COR-L47 (cell line): ENCODE results near the gene ADGRB3.
"Not testable (repeated sequence)": the region's sequence is repeated elsewhere in the genome, so short reads cannot be mapped to it uniquely, and the experiment has no call there.

Source experiments
- DNase-seq: peaks from one replicate; lab custom pipeline; 2025; lab: John Stamatoyannopoulos, UW

ADGRB3 gene

DNA sequence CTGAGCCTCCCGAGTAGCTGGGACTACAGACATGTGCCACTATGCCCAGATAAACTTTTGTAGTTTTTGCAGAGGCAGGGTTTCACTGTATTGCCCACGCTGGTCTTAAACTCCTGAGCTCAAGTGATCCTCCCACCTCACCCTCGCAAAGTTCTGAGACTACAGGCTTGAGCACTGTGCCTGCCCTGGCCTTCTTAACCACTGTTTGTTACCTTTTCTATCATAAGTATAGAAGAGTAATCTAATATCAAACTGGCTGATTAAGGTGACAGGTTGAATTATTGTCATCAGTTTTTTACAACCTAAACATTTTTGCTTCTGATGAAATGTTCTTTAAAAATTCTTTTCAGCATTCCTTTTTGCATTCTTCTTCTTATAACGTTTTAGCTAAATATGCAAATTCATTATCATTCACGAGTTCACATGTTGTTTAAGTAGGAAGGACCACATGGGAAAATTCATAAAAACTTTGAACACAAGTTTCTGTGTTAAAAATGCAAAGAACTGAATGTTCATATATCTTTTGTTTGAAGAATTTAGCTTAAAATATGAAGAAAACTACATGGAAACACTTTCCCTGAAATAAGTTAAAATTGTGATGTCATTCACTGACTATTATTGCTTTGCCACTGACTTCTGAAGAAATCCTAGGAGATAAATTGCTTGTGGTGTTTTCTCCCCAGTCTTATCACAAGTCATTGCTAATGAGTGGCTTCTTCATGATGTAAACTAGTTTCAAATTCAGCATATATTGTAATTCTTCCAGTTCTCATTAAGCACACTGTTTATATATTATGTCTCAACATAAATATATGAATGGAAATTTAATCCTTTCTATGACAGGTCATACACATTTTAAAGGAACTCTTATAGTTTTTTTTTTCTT is 106.7 kb downstream of the ADGRB3 start:
- no peak for DNase-seq

DNA sequence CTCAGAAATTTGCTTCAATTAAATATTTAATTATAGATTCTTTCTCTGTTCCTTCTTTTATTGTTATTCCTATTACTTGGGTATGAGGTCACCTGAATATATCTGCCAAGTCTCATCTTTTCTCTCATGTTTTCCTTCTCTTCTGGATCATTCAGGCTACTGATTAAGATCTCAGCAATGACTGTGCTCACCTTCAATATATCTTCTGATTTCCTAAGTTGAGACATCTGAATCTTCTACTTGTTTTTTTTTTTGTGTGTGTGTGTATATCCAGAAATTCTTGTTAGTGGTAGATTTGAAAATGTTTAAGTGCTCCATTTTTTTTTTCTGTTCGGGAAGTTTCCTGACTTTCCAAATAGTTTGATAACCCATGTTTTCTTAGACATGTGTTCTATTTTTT is 108.0 kb downstream of the ADGRB3 start:
- DNase-seq: no peak

DNA sequence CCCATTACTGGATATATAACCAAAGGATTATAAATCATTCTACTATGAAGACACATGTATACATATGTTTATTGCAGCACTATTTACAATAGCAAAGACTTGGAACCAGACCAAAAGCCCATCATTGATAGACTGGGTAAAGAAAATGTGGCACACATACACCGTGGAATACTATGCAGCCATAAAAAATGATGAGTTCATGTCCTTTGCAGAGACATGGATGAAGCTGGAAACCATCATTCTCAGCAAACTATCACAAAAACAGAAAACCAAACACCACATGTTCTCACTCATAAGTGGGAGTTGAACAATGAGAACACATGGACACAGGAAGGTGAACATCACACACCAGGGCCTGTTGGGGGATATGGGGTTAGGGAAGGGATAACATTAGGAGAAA is 109.3 kb downstream of the ADGRB3 start:
- not testable (repeated sequence) for DNase-seq

DNA sequence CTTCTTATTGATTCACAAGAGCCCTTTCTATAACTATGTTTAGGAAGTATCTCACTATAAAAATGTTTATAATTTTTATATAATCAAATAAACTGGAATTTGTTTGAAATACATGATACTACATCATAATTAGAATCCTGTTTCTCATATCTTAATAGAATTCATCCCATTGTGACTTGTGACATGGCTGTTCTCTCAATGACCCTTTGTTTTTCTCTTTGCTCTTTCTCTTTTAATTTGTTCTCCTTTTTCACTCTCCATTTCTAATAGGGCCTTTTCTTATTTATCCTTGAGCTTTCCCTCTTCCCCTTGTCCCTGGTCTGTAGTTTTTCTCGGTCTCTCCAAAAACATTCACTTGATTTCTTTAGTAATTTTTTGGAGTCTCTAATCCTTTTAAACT is 111.3 kb downstream of the ADGRB3 start:
- DNase-seq: no peak

DNA sequence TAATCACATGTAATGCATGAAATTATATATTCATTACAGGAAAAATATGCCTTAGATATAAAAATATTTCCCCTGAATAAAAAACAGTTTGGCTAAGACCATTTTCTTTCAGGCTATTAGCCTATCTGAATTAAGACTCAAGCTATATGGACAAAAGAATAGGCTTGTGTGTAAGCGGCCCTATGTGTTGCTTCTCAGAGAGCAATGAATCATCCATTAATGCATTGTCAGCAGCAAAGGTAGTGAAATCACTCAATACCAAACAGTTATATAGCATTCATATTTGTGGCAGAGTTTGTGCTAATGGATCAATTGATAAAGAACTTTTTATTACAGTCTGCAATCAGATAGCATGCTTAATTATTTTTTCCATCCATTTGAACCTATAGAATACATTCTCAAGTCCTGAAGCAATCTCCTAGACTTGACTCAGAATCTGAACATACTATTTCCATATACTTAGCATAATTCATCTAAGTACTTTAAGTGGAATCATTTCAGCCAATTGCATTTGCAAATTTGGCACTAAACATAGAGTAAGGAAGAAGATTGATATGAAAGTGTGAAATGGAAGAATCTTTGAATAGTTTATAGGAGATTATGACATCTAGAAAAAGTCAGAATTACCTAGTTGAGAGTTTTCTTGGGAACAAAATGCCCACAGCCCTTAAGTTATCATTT is 112.2 kb downstream of the ADGRB3 start:
- no peak for DNase-seq

DNA sequence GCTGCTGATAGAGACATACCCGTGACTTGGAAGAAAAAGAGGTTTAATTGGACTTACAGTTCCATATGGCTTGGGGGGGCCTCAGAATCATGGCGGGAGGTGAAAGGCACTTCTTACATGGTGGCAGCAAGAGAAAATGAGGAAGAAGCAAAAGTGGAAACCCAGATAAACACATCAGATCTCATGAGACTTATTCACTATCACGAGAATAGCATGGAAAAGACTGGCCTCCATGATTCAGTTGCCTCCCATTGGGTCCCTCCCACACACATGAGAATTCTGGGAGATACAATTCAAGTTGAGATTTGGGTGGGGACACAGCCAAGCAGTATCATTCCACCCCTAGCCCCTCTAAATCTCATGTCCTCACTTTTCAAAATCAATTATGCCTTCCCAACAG is 112.8 kb downstream of the ADGRB3 start:
- not testable (repeated sequence) for DNase-seq

DNA sequence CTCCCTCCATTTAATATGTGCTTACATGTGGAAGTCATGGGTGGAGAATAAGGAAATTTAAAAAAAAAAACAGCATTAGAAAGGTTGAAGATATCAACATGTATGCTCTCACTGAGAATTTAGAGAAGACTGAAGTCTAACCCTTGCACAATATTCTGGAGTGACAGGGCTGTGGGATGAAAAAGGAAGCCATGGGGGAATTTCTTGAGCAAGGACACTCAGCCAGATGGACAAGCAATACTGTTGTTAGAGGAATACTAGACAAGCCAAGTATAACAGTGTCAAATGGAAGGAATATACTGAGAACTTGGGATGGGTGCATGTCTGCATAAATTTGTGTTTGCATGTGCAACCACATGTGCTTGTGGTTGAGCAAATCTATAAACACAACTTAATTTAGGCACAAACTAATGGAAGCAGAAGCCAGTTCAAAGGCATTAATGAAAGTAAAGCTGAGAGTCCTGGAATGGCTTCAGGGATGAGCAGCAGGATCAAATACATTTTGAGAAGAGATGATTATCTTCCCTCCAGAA is 119.7 kb downstream of the ADGRB3 start:
- no peak for DNase-seq

DNA sequence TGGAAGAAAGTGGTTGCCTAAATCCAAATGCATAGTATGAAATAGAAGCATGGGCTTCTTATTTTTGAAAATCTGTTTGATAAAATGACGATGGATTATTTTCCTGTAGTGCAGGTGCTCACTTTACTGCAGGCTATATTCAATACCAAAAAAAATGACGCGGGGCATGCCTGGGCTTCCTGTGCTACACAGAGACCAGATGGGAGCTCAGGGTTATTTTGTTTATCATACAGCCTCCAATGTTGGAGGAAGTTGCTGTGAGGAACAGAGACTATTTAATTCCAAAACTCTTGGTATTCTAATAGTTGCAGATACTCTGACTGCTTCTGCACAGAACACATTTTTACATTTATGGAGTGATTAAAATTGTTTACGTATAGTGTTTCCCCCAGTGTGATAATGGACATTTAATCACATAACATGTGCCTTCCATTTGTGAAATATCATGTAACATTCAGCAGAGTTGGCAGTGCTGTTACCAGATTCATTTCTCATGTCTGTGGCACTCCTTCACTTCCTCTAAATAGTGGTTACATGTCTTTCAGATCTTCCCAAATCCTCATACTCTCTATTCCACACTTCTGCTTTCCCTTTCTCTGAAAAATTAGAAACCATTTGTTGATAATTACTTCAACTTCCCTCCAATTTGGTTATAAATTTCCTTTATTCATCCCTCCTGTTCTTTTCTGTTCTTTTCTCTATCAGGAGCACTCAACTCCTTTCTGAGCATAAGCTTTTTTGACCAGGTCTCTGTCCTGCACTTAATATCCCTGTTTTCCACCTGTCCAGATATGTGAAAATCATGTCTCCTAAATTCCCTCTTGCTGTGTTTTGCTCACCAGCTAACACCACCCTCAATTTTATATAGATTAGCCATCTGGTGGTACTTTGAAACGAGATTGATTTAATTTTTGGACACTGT is 121.6 kb downstream of the ADGRB3 start:
- DNase-seq: no peak

DNA sequence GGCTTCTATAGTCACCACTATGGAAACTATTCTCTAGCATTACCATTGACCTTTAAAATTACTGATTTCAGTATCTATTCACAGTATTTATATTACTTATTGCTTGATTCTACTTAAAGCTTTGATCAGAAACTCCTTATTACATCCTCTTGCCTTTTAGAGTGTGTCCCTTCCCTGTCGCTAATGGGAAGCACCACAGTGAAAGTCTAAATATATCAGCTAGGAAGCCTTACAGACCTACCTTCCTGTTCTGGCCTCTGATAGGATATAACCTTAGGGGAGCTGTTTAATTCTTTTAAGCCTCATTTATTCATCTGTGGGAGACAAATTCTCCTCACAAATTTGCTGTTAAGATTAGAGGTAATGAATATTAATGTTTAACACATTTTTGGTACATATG is 122.7 kb downstream of the ADGRB3 start:
- no peak for DNase-seq

DNA sequence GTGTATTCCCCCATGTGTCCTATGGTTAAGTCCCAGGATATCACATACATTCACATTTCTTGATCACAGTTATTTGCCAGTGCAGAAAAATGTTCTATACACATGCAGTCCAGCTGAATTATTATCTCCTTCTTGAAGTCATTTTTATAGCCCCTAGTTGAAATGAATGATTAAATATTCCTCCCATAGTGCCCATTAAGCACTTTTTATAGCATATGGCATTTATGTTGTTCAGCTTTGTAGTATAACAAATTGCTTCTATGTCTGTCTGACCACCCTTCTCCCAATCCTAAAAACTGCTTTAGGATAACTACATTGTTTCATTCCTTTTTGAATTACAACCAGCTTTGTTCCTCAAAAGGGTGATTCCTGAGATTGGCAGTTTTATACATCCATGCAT is 123.5 kb downstream of the ADGRB3 start:
- DNase-seq: no peak

DNA sequence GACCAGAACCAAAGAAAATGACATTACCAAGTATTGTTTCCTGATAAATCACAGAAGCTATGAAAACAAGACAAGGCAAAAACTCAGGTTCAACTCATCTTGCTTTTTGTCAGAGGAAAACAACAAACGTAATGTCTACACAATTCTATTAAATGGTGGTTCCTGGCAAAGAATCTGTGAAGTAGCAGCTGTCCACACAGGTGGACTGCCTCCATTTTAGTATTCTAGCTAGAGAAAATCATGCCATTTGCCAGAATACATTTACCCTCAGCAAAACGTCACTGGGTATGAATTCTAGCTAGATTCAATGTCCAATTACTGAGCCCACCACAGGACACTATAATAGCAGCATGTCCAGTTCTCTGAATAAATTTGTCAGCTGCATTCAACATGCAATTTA is 125.4 kb downstream of the ADGRB3 start:
- no peak for DNase-seq

DNA sequence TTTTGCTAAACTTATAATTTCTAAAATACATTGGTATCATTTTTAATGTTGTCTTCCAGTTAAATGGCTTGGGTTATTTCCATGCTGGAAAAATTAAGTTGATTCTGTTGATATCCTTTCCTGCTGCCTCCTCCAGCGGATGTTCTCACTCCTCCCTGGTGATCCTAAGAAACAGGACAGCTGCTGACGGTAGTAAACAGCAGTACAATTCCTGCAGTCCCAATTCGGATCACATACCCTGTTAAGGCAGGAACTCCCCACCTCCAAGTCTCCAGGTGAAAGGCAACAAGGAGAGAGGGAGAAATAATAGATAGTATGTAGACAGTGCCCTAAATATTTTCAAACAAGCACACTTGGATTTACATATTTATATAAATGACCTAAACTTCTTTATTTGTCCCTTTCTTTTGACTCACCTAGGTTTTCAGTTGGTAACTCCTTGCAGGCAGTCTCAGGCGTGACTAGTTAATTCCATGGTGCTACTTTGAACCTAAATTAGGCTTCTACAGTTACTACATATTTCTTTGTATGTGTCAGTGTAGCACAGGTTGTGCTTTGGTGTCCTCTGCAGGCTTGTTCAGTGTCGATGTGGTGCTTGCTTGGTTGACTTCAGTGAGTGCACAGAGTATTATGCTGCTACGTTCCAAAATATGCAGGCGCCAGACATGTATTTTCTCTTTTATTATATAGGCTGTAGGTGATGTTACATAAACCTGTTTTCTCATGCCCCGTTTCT is 126.0 kb downstream of the ADGRB3 start:
- no peak for DNase-seq

DNA sequence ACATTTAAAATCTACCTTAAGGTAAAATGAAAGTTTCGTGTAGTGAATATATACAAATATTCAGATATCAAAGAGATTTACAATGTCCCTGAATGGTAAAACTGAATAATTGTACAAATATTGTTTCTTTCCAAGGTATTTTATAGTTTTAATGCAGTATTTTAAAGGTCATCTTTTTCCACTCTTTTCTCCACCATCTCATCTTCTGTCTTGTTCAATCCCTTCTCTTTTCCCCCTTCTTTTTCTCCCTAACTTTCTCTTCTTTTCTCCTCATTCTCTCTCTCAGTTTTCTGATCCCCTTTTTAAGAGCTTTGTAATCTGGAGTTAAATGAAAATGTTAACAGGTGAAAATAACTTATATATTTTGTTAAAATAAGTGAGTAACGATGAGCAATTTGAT is 126.9 kb downstream of the ADGRB3 start:
- no peak for DNase-seq

DNA sequence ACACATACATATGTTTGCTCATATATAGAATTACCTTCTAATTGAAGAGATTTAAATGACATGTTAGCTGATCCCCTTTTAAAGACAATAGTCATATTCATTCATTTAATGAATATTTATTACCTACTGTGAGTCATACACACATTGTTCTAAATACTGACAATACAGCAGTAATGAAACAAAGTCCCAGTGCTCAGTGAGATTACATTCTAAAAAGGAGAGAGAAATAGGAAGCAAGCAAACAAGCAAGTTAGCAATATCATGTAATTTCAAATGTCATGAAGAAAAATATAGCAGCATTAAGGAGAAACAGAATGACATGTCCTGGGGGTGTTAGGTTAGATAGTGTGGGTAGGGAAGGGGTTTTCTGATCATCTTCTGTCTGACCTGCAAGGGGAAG is 136.3 kb downstream of the ADGRB3 start:
- no peak for DNase-seq

DNA sequence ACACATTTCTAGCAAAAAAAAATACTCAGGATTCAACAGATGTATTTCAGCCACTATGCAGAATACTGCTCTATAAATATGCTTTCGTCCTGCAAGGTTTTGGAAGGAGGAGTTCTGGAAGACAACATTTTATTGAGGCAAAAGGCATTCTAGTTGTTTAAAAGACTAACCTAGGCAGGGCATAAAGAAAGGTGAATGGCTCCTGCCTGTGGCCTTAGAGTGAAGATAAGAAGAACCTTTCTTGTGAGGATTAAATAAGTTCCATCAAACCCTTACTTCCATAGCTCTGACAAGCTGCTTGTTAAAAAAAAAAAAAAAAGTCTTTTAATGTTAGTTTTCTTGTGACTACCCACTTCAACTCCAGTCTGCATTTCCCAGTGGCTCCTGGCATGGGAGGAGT is 139.8 kb downstream of the ADGRB3 start:
- DNase-seq: no peak

DNA sequence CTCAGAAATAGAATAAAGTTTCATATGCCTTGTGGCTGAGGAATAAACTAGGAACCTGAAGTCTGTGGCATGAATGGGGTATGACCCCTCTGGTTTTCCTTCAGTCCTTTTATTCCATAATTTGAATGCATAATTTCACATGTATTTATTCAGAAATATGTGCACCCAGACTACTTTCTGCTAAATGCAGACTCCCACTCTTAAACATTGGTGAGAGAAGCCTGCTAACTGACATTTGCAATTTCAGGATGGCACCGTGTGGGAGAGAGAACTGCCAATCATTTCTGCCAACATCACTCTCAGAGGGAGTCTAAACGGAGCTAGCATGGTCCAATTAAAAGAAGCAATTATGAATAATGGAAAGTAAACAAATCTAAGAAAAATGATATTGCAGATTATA is 141.3 kb downstream of the ADGRB3 start:
- DNase-seq: peak; percentile 53

DNA sequence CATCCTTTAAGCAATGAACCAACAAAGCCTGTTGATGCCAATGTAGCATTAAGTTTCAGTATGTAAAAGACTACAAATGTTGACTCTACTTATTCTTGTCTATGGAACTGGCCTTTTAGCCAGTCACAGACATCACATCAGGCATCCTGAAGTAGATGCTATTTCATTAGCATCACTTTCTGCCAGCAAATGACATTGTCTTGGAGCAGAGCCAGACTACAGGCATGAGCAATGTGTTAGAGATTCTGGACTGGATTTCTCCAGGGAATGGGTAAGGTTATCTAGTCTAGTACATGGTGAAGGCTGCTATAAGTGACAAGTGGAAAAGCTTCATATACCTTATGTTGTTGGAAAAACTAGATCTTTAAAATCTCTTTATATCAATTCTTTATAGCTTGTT is 142.9 kb downstream of the ADGRB3 start:
- peak; percentile 83 for DNase-seq

DNA sequence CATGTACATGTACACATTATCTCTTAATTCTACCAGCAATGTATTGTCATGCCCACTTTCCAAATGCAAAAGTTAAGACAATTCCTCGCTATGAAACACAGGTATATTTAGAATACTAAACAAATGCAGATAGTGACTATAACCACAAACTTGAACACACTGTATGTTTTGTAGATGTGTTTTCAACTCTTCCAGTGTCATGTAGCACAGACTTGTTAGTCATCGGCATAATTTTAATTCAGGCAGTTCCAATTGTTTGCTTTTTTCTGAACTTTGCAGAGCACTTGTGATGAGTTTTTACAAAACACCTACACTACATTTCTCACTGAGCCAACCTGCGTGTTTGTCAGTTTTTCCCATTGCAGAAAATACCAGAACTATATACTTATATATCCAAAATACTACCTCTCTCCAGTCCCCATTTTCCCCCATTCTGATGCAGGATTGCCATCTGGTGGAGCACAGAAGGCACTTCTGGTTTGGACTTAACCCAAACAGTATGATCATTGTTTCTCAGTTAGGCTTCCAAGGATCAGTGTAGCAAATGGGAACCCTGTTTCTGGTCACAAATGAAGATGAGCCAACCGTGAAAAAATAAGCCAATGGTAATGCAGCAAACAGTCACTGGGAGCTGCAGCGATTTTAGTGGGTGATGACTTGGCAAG is 143.4 kb downstream of the ADGRB3 start:
- DNase-seq: peak; percentile 55

DNA sequence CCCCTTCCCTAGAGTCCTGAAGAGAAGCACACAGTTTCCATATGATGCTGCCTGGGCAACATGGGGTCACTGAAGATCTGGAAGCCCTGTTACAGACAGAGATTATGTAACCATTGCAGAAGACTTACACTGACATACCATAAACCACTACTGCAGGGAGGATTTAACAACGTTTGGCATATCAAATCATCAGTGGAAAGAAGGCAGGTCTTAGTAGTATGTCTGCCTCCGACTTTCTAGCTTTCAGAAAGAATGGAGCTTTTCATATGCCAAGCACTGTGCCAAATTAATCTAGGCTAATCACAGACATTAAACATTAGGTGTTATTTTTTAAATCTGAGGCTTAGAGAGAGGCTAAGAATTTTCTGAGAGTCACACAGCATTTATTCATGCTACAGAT is 144.3 kb downstream of the ADGRB3 start:
- no peak for DNase-seq

DNA sequence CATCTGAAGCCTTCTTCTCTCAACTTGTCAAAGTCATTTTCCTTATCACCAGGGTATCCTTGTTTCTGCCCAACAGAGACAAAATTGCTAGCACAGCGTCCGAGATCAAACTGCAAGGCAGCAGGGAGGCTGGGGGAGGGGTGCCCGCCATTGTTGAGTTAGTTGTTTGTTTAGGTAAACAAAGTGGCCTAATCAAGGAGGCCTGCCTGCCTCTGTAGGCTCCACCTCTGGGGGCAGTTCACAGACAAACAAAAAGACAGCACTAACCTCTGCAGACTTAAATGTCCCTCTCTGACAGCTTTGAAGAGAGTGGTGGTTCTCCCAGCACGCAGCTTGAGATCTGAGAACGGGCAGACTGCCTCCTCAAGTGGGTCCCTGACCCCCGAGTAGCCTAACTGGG is 155.0 kb downstream of the ADGRB3 start:
- DNase-seq: not testable (repeated sequence)

DNA sequence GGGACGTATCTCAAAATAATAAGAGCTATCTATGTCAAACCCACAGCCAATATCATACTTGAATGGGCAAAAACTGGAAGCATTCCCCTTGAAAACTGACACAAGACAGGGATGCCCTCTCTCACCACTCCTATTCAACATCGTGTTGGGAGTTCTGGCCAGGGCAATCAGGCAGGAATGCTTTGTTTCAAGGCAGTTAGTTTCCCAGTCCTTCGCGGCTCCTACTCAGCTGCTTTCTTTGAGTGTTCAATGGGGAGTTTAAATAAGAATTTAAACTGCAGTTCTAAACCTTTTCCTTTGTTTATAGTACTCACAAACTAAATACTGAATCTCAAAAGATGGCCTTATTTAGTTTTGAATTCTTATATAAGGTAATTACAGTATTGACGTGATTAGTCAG is 179.9 kb downstream of the ADGRB3 start:
- DNase-seq: not testable (repeated sequence)
